ENCODE results near the gene TMEM94. TPM values are rescaled to one million over a fixed set of nuclear protein-coding genes. Genes with fewer than 3 reads are reported as not detected.
A peak's percentile ranks its signal among the peaks of the same experiment; 100 is the strongest.

Gene TMEM94
- total and polyA plus RNA-seq, 2 of the 13 experiments (the other 11 are each of a cell fraction or from before 2014, with no cell fraction given) = 32.6 to 134 TPM

- TF ChIP-seq JARID2 (CRISPR knock-in tag; IDR thresholded peaks at IDR 0.05; ENCODE audit: insufficient replicate concordance) (peak; percentile 35), SP5 (CRISPR knock-in tag; IDR thresholded peaks at IDR 0.05; ENCODE audit: borderline replicate concordance, low read depth) (no peak), NR3C1 (CRISPR knock-in tag; IDR thresholded peaks at IDR 0.05) (no peak), DNMT1 (CRISPR knock-in tag; IDR thresholded peaks at IDR 0.05) (no peak), ATF7 (IDR thresholded peaks at IDR 0.05) (no peak), ATF7 (CRISPR knock-in tag; IDR thresholded peaks at IDR 0.05) (no peak), BRD4 (CRISPR knock-in tag; IDR thresholded peaks at IDR 0.05) (no peak), HDAC1 (CRISPR knock-in tag; IDR thresholded peaks at IDR 0.05) (peak; percentile 44; the same call in 1 of the 2 replicates), EED (CRISPR knock-in tag; IDR thresholded peaks at IDR 0.05) (no peak), KDM5B (CRISPR knock-in tag; IDR thresholded peaks at IDR 0.05; ENCODE audit: borderline replicate concordance) (no peak), HMGXB4 (CRISPR knock-in tag; IDR thresholded peaks at IDR 0.05; ENCODE audit: borderline replicate concordance in 1 of 2, low read depth in 1 of 2) (0 out of 4 replicates have a peak, but pooled peaks of 1 of the 2 experiments have one; percentile 14), KMT2B (CRISPR knock-in tag; IDR thresholded peaks at IDR 0.05) (no peak), KAT7 (CRISPR knock-in tag; IDR thresholded peaks at IDR 0.05; ENCODE audit: borderline replicate concordance) (no peak), EHMT2 (IDR thresholded peaks at IDR 0.05; ENCODE audit: borderline replicate concordance, low read depth, low read length) (no peak), DBP (CRISPR knock-in tag; IDR thresholded peaks at IDR 0.05; ENCODE audit: not compliant biosample characterization) (no peak), ZBTB42 (CRISPR knock-in tag; IDR thresholded peaks at IDR 0.05) (0 out of 2 replicates have a peak, but pooled peaks have one; percentile 36), BHLHE40 (IDR thresholded peaks at IDR 0.05; ENCODE audit: low read length) (no peak), LCORL (IDR thresholded peaks at IDR 0.05) (no peak), LCORL (CRISPR knock-in tag; IDR thresholded peaks at IDR 0.05) (0 out of 2 replicates have a peak, but pooled peaks have one; percentile 14), HOXA9 (CRISPR knock-in tag; IDR thresholded peaks at IDR 0.05; ENCODE audit: borderline replicate concordance) (no peak), ZNF605 (CRISPR knock-in tag; IDR thresholded peaks at IDR 0.05) (no peak), KLF15 (CRISPR knock-in tag; IDR thresholded peaks at IDR 0.05; ENCODE audit: borderline replicate concordance) (0 out of 2 replicates have a peak, but pooled peaks have one; percentile 47), HDAC2 (CRISPR knock-in tag; IDR thresholded peaks at IDR 0.05) (no peak; the same call in 1 of the 2 replicates), CENPT (CRISPR knock-in tag; IDR thresholded peaks at IDR 0.05; ENCODE audit: low read depth) (no peak), POLR2G (IDR thresholded peaks at IDR 0.05; ENCODE audit: low read depth, low read length) (peak; percentile 46; the same call in 1 of the 2 replicates), RFX3 (CRISPR knock-in tag; IDR thresholded peaks at IDR 0.05) (no peak), ZNF629 (CRISPR knock-in tag; conservative IDR thresholded peaks at IDR 0.05) (no peak), ZEB1 (IDR thresholded peaks at IDR 0.05; ENCODE audit: insufficient replicate concordance, low read depth) (no peak), ZNF232 (CRISPR knock-in tag; IDR thresholded peaks at IDR 0.05; ENCODE audit: borderline replicate concordance) (no peak), TP53 (CRISPR knock-in tag; conservative IDR thresholded peaks at IDR 0.05) (no peak), ZNF17 (CRISPR knock-in tag; IDR thresholded peaks at IDR 0.05) (no peak), ZNF263 (CRISPR knock-in tag; IDR thresholded peaks at IDR 0.05) (peak; percentile 64; the same call in 1 of the 2 replicates)
Measured at GRCh38 chr17:75514919-75515495, 58.6 kb downstream of the TMEM94 start (continued).

Data from HepG2 (cell line).